GM10266 (cell line): ENCODE measurements around the gene NKD2.

Experiments used
- DNase-seq: peaks from one replicate; pipeline ENCODE4 v3.0.0; 2012; ENCODE audit errors: extremely low spot score
- TF ChIP-seq, protein P1 (sequence below): IDR thresholded peaks from 2 replicates; pipeline ENCODE4 v1.5.1; 2012; ENCODE audit warnings: mild to moderate bottlenecking, low read depth; ENCODE audit not compliant: control insufficient read depth, insufficient read depth; ENCODE audit errors: missing control alignments

NKD2 gene

DNA sequence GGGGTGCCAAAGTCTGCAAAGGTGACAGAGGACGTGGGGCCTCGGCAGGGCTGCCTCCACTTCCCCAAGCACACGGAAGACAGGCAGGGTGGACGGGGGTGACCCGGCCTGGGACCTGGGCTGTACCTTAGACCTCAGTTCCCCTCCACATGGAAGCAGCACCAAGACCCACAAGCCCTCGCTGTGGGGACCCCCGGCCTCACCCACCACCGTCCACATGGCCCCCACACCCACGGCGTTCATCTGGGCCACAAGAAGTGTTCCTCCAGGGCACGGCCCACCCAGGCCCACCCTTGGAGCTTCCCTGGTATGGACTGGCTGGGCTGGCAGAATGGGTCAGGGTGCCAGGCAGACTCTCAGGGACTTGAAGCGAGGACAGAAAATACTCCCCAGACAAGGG lies 45.8 kb upstream of the NKD2 start:
- TF ChIP-seq, protein P1, sequence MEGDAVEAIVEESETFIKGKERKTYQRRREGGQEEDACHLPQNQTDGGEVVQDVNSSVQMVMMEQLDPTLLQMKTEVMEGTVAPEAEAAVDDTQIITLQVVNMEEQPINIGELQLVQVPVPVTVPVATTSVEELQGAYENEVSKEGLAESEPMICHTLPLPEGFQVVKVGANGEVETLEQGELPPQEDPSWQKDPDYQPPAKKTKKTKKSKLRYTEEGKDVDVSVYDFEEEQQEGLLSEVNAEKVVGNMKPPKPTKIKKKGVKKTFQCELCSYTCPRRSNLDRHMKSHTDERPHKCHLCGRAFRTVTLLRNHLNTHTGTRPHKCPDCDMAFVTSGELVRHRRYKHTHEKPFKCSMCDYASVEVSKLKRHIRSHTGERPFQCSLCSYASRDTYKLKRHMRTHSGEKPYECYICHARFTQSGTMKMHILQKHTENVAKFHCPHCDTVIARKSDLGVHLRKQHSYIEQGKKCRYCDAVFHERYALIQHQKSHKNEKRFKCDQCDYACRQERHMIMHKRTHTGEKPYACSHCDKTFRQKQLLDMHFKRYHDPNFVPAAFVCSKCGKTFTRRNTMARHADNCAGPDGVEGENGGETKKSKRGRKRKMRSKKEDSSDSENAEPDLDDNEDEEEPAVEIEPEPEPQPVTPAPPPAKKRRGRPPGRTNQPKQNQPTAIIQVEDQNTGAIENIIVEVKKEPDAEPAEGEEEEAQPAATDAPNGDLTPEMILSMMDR: no peak
- no peak for DNase-seq

DNA sequence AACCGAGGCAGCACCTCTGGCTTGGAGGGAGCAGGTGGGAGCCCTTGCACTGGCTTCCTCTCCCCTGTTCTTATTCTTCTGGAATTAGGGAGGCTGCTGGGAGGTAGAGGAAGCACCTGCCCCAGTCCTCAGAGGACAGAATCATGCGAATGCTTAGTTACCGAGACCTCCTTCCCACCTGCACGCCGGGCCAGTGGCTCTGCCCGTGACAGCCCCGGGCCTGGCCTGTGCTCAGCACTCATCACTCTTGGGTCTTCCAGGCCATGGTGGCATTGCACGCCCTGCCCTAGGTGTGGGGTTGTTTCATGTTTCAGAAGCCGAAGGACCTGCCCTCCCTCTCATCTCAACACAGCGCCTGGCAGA lies 45.3 kb upstream of the NKD2 start:
- DNase-seq: no peak
- TF ChIP-seq, protein P1: no peak

DNA sequence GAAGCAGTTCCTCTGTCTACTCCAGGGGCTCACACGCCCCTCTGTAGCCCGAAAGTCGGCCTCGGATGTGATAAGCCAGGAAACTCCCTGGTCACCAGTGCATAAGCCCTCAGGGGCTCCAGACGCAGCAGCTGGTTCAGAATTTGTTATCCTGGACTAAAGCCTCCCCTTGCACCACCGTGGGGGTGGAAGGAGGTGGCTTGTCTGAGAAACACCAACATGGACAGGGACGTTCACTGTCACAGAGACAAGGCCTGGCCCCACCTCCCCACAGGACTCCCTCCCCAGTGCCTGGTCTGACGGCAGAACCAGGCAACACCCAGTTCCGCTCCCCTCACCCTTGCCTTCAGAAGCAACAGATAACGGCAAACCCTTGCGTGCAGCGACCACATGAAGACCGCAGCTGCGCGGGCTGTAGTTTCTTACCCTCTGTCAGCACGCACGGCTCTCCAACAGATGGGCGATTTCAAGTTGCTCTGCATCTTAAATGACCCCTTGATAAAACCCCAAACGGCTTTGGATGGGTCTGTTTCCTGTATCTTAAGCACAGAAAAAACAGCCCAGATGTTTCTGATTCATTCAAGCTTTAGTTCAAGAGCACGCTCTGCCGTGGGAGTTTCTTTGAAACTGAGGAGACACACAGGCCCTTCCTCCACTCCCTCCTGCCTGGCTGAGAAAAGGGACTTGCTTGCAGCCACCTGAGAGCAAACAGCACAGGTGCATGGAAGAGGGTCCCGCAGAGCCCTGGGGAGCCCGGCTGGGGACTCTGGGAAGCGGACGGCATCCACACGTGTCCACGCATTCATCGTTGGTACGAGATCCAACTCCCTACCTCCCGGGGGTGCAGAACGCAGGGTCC lies 44.7 kb upstream of the NKD2 start:
- DNase-seq: no peak
- TF ChIP-seq, protein P1: no peak

DNA sequence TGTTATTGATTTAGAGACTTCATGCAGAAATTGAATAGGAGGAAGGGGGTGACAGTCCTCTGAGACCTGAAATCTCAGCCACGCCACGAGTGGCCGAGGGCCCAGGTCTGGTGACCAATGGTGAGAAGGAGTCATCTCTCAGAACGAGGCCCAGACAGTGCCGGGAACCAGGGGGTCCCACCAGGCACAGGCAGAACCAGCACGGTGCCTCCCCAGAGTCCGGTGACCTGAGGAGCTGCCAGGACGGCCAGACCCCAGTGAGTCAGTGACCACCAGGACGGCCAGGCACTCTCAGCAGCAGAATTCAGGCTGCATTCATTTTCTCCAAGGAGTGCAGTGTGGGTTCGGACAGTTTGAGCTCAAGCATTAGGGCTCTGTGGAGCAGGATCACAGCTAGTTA lies 43.8 kb upstream of the NKD2 start:
- DNase-seq: no peak

DNA sequence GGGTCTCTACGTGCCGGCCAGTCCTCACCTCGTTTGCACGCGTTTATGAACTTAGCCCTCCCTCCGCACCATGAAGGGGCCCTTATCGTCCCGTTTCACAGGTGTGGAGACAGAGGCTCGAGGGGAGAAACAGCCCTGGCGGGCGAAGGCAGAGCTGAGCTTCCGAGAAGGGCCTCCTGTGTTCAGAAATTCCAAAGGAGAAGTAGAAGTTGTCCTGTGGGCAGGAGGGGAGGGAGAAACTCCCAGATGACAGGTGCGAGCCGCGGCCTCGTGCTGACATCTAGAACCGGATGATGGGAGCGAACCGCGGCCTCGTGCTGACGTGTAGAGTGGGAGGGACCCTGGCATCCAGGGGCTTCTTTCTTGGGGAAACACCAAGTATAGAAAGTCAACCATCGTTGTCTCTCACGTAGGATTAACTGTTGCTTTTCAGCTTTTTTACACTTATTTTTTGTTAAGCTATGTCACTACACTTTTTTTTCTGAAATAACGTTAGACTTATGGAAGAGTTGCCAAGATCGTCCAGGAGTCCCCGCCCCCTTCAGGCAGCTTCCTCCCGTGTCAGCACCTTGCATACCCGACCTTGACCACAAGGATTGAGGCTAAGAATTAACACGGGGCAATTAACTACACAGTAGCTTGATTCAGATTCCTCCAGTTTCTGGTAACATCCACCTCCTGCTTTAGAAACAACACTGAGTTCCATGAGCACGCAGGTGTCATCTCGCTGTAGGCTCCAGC lies 42.8 kb upstream of the NKD2 start:
- DNase-seq: no peak
- TF ChIP-seq, protein P1: no peak

More for the DNA sequence above, 43.8 kb upstream of the NKD2 start:
- TF ChIP-seq, protein P1: no peak

DNA sequence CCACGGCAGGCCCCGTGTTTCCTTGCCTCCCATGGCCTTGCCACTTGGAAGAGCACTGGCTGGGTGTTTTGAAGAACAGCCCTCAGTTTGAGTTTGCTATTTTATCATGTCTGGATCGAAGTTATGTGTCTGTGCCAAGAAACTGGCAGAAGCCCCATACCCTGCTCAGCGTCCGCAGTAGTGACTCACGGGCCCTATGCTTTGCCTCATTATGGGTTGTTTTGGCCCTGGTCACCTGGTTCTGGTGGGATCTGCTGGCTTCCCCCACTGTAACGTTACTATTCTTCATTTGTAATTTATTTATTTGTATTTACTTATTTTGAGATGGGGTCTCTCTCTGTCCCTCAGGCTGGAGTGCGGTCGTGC lies 42.3 kb upstream of the NKD2 start:
- DNase-seq: no peak
- TF ChIP-seq, protein P1: no peak

DNA sequence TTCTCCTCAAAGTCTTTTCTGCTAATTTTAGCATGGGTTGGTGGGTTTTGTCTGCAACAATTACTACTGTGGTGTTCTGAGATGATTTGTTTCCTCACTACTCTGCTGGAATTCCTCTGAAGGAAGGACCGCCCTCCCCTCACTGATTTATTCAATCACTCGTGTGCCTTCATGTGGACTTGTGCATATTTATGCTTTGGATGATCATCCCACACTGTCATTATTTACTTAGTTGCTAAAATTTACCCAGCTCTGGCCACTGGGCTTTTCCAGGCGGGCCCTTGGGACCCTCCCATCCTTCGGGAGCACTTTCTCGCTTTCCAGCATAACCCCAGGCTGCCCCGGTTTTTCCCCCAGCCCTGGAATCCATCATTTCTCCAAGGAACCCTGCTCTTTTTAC lies 41.7 kb upstream of the NKD2 start:
- DNase-seq: no peak
- TF ChIP-seq, protein P1: no peak
